ENCODE measurements around the gene STAT3.

DNA sequence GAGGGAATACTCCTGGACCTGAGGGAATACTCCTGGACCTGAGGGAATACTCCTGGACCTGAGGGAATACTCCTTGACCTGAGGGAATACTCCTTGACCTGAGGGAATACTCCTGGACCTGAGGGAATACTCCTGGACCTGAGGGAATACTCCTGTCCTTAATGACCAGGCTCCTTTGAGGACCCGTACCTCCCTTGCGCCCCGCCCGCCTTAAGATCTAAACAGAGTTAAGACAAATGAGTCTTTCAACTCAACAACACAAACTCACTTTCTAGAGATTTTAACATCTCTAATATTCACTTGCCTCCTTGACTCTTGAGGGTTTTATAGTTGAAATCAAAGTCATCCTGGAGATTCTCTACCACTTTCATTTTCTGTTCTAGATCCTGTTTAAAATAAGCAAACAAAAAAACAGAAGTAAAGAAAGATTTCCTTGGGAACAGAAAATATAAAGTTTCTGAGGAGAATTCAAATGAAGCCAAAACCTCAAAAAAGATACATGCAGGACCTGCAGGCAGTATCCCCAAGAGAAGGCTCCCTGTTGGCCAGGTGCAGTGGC is 49.7 kb downstream of the STAT3 start:
- no peak for TF ChIP-seq POLR2A (IDR thresholded peaks at IDR 0.05; ENCODE audit: low read depth, low read length)
- TF ChIP-seq TAF1 (IDR thresholded peaks at IDR 0.05; ENCODE audit: borderline replicate concordance, low read depth, low read length), result no peak
- TF ChIP-seq POLR2AphosphoS5 (IDR thresholded peaks at IDR 0.05; ENCODE audit: low read depth, low read length), result no peak
